MCF 10A (cell line): ENCODE results near the gene AVP. TPM values are rescaled to one million over a fixed set of nuclear protein-coding genes. Genes with fewer than 3 reads are reported as not detected.
"Not testable (repeated sequence)": the region's sequence is repeated elsewhere in the genome, so short reads cannot be mapped to it uniquely, and the experiment has no call there.

Experiments used
- BruUV-seq: library from RNA; stranded (reverse); fragments of 400-500 nt; replicated peaks from 2 replicates; lab custom pipeline; 2021; lab: Mats Ljungman, UMichigan
- CTCF ChIA-PET: fragments of 300-600 bp; sonication (Branson Sonifier 250); formaldehyde crosslinking; extraction: SDS; loops from one replicate; lab custom pipeline; 2021; ENCODE audit warnings: antibody characterized with exemption, inconsistent platforms; lab: Yijun Ruan, JAX
- POLR2A ChIA-PET: fragments of 300-600, 350-650 bp; sonication (Branson Sonifier 250); formaldehyde crosslinking; extraction: SDS; loops from one replicate; lab custom pipeline; 2020; ENCODE audit warnings: antibody characterized with exemption, inconsistent platforms; lab: Yijun Ruan, JAX
- DNase-seq: peaks from one replicate; pipeline ENCODE4 v3.0.0-alpha.2; 2018; ENCODE audit not compliant: unreplicated experiment
- H3K27ac Mint-ChIP-seq: one replicate; pipeline ENCODE4 v1.8.0; 2022; ENCODE audit warnings: mild to moderate bottlenecking, low read depth, mixed read lengths; ENCODE audit not compliant: unreplicated experiment
- H3K27me3 Mint-ChIP-seq: one replicate; pipeline ENCODE4 v1.8.0; 2022; ENCODE audit warnings: mixed read lengths; ENCODE audit not compliant: insufficient read depth, unreplicated experiment
- H3K36me3 Mint-ChIP-seq: one replicate; pipeline ENCODE4 v1.8.0; 2022; ENCODE audit warnings: mild to moderate bottlenecking, moderate library complexity, mixed read lengths; ENCODE audit not compliant: insufficient read depth, unreplicated experiment
- H3K4me1 Mint-ChIP-seq: one replicate; pipeline ENCODE4 v1.8.0; 2022; ENCODE audit warnings: mixed read lengths; ENCODE audit not compliant: insufficient read depth, unreplicated experiment
- H3K4me3 Mint-ChIP-seq: one replicate; pipeline ENCODE4 v1.8.0; 2022; ENCODE audit warnings: mild to moderate bottlenecking, moderate library complexity, mixed read lengths; ENCODE audit not compliant: unreplicated experiment
- H3K9me3 Mint-ChIP-seq: one replicate; pipeline ENCODE4 v1.8.0; 2022; ENCODE audit warnings: mixed read lengths; ENCODE audit not compliant: unreplicated experiment
- intact Hi-C: fragments of 100-400 bp; cut with micrococcal nuclease; formaldehyde crosslinking; loops from 2 replicates; pipeline ENCODE4 v1.14.1; 2022
- total RNA-seq: library from RNA; stranded (reverse); gene quantifications from 2 replicates; pipeline ENCODE4 v1.2.3, GENCODE V29; 2022
- TF ChIP-seq, protein P1 (sequence below): fragments of 200-600 bp; IDR thresholded peaks from one replicate; pipeline ENCODE4 v1.8.0; 2022; ENCODE audit warnings: antibody characterized with exemption, mild to moderate bottlenecking; ENCODE audit not compliant: unreplicated experiment

The AVP gene
- total RNA-seq, 1 experiment from 2014 or later, result not detected

DNA sequence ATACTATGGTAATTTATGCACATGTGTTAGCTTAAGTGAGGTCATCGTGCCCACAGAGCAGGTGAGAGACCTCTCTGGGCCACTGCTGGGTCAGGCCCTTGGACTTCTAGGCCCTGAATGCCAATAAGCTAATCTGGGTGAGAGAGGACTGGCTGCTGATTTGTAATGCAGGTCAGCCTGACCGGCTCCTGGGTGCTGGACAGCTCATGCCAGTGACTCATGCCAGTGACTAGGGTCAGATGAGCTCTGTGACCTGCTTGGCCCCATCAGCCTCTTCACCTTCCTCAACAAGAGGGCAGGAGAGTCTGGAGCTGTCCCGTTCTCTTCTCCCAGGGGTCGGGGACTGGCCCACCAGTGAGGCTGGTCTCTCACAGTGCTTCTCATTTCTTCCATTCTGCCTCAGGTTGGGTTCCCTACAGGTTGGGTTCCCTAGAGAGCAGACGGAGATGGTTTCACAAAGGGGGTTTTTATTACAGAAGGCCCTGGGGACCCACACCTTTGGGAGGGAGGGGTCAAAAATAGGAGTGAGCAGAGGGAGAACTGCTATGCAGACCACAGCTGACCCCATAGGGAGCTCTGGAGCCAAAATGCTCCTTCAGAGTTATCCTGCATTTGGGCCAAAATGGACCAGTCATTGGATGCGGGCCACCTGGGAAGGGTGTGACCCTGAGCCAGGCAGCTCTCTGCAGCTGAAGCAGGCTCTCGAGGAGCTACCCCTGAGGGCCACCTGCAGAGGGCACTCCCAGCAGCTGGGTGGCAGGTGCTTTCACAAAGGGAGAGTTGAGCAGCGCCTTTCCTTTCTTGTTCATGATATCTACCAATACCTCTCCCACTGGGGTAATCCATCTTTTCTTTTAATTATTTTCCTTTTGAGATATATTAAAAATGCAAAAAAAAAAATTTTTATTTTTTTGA lies 15.3 kb downstream of the AVP start:
- BruUV-seq, result no TSS peak
- ChIA-PET POLR2A (interaction anchor here (0.9 kb wide), 1 partner anchor 41 kb away, joined by 3 read pairs; no protein-coding TSS in a partner anchor), CTCF (interaction anchor here (0.8 to 2.2 kb wide), 5 partner anchors 13 to 47 kb away, joined by 3 to 13 read pairs (median 5); no protein-coding TSS in a partner anchor)

DNA sequence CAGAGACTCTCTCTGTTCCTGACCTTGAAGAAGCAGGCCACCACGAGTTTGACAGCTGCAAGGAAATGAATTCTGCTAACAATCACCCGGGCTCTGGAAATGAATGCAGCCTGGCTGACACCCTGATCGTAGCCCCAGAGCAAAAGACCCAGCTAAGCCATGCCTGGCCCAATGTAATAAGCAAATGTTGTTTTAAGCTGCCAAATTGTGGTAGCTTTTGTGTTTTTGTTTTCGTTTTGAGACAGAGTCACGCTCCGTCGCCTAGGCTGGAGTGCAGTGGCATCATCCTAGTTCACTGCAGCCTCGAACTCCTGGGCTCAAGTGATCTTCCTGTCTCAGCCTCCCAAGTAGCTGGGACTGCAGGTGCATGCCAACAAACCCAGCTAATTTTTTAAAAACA lies 16.4 kb downstream of the AVP start:
- Mint-ChIP-seq H3K27me3 (no peaks in the 10 kb centered on the region), H3K9me3 (no peaks in the 10 kb centered on the region), H3K4me1 (peaks cover 11% of the 10 kb centered on the region), H3K4me3 (no peak overlapping the region), H3K27ac (no peak overlapping the region), H3K36me3 (no peaks in the 10 kb centered on the region)
- no TSS peak for BruUV-seq
- no peak for DNase-seq
- ChIA-PET CTCF (interaction anchor here (0.7 to 1.6 kb wide), 3 partner anchors 10 to 786 kb away, joined by 3 read pairs; no protein-coding TSS in a partner anchor), POLR2A (interaction anchor here (0.9 kb wide), 1 partner anchor 42 kb away, joined by 3 read pairs; no protein-coding TSS in a partner anchor)
- TF ChIP-seq, protein P1, sequence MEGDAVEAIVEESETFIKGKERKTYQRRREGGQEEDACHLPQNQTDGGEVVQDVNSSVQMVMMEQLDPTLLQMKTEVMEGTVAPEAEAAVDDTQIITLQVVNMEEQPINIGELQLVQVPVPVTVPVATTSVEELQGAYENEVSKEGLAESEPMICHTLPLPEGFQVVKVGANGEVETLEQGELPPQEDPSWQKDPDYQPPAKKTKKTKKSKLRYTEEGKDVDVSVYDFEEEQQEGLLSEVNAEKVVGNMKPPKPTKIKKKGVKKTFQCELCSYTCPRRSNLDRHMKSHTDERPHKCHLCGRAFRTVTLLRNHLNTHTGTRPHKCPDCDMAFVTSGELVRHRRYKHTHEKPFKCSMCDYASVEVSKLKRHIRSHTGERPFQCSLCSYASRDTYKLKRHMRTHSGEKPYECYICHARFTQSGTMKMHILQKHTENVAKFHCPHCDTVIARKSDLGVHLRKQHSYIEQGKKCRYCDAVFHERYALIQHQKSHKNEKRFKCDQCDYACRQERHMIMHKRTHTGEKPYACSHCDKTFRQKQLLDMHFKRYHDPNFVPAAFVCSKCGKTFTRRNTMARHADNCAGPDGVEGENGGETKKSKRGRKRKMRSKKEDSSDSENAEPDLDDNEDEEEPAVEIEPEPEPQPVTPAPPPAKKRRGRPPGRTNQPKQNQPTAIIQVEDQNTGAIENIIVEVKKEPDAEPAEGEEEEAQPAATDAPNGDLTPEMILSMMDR, result no peak
- intact Hi-C loops, result no loop called here

More for the DNA sequence above, 15.3 kb downstream of the AVP start:
- TF ChIP-seq, protein P1, result no peak
- H3K36me3 Mint-ChIP-seq, result no peaks in the 10 kb centered on the region
- H3K9me3 Mint-ChIP-seq, result no peaks in the 10 kb centered on the region
- H3K27me3 Mint-ChIP-seq, result no peaks in the 10 kb centered on the region
- H3K4me1 Mint-ChIP-seq, result peaks cover 11% of the 10 kb centered on the region
- no peak overlapping the region for H3K4me3 Mint-ChIP-seq
- no peak for DNase-seq
- H3K27ac Mint-ChIP-seq, result no peak overlapping the region
- intact Hi-C loops, result no loop called here

DNA sequence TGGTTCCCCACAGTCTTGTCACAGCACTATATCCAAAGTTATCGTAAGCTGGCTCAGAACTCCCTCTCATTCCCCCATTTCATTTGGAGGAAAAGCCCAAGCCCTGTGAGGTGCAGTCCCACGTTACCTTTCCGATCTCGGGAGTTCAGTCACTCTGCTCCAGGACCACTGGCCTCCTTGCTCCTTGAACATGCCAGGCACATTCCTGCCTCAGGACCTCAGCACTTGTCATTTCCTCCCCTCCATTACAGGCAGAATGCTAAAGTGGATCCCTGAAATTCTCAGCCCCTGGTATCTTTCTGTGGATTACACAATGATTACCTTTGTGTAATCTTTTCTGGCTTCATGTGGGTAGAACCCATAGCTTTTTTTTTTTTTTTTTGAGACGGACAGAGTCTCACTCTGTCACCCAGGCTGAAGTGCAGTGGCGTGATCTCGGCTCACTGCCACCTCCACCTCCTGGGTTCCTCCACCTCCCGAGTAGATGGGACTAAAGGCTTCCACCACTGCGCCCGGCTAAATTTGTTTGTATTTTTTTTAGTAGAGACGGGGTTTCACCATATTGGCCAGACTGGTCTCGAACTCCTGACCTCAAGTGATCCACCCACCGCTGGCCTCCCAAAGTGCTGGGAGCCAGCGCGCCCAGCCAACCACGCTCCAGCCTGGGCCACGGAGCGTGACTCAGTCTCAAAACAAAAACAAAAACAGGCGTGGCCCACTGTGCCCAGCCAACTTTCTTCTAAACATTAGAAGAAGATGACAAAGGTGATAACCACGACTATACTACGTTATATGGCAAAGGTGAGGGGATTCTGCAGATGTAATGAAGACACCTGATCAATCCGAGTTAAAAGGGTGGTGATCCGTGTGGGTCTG lies 17.1 kb downstream of the AVP start:
- no TSS peak for BruUV-seq
- no peaks in the 10 kb centered on the region for H3K27me3 Mint-ChIP-seq
- no peak overlapping the region for H3K4me3 Mint-ChIP-seq
- no peaks in the 10 kb centered on the region for H3K9me3 Mint-ChIP-seq
- intact Hi-C loops, result no loop called here
- H3K27ac Mint-ChIP-seq, result no peak overlapping the region
- H3K4me1 Mint-ChIP-seq, result peaks cover 11% of the 10 kb centered on the region
- ChIA-PET CTCF (interaction anchor here (0.5 to 1.0 kb wide), 6 partner anchors 10 to 787 kb away, joined by 3 to 7 read pairs (median 3); no protein-coding TSS in a partner anchor), POLR2A (no interaction called here)
- no peak for DNase-seq
- H3K36me3 Mint-ChIP-seq, result no peaks in the 10 kb centered on the region
- TF ChIP-seq, protein P1, result no peak

DNA sequence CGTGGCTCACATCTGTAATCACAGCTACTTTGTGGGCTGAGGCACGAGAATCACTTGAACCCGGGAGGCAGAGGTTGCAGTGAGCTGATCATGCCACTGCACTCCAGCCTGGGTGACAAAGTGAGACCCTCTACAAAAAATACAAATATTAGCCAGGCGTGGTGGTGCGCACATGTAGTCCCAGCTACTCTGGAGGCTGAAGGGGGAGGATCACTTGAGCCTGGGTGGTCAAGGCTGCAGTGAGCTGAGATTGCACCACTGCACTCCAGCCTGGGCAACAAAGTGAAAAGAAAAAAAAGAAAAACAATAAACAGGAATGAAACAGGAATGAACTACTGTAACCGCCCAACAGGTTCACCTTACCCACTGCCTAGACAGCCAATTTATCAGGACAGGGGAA lies 20.4 kb downstream of the AVP start:
- H3K36me3 Mint-ChIP-seq, H3K4me3 Mint-ChIP-seq, POLR2A ChIA-PET, H3K27ac Mint-ChIP-seq, DNase-seq, BruUV-seq, H3K4me1 Mint-ChIP-seq, intact Hi-C loops, H3K27me3 Mint-ChIP-seq, H3K9me3 Mint-ChIP-seq: not testable (repeated sequence)
- CTCF ChIA-PET, result interaction anchor here (0.6 to 0.9 kb wide), 3 partner anchors 8 to 53 kb away, joined by 3 to 7 read pairs (median 3); no protein-coding TSS in a partner anchor
